Left renal pelvis (tissue), 4 donors: ENCODE results near the gene FANCC. TPM values are rescaled to one million over a fixed set of nuclear protein-coding genes. Genes with fewer than 3 reads are reported as not detected.
A peak's percentile ranks its signal among the peaks of the same experiment; 100 is the strongest.

ENCODE experiments used
- DNase-seq, 4 donors: peaks; one replicate each; pipeline ENCODE4 v3.0.0-alpha.2; 2013; ENCODE audit warnings: low read depth in 4 of 4, low spot score in 3 of 4
- polyA plus RNA-seq, 4 donors: library from polyadenylated mRNA; unstranded; fragments of 120-200 nt; gene quantifications; one replicate each; pipeline ENCODE4 v1.2.1, GENCODE V29; 2013; ENCODE audit not compliant: insufficient read length in 4 of 4

FANCC gene
- polyA plus RNA-seq, 4 donors, result 13.4 to 25.0 (median 22.4) TPM

DNA sequence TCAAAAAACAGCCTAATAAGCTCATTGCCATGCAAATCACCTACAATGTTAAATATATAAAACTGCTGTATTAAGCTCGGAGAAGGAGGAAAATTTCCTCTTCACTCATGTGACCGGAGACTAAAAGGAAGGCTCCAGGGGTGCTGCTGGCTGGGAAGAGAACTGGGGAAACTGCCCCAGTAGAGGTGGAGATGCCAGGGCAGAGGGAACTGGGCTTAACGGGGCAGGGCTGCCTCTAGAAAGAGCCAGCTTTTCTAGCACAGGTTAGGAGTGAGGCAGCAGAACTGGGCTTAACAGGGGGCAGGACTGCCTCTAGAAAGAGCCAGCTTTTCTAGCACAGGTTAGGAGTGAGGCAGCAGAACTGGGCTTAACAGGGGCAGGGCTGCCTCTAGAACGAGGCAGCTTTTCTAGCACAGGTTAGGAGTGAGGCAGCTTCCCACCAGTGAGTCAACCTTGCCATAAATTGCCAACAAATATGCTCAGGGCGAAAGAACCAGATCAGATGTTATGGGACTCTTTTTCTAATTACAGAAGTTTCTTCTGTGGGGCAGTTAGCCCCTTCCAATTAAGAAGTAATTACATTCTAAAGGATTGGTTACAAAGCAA is 115.3 kb downstream of the FANCC start:
- DNase-seq, result no peak

DNA sequence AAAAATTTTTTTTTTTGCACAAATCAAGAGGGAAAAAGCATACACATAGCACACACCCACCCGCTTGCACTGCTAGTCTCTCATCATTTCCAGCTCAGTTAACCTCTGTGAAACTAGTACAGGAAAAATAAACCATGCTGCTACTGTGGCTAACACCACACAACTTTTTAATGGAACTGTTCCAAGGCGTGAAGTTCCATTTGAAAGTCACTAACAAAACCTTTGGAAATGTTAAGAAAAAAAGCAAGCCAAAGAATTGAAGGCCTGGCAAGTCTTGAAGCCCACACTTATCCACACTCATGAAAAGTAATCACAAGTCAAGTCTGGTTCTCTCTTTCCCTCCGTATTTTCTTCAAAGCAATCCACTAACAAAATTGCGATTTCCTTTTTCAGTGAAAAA is 116.3 kb downstream of the FANCC start:
- no peak for DNase-seq

DNA sequence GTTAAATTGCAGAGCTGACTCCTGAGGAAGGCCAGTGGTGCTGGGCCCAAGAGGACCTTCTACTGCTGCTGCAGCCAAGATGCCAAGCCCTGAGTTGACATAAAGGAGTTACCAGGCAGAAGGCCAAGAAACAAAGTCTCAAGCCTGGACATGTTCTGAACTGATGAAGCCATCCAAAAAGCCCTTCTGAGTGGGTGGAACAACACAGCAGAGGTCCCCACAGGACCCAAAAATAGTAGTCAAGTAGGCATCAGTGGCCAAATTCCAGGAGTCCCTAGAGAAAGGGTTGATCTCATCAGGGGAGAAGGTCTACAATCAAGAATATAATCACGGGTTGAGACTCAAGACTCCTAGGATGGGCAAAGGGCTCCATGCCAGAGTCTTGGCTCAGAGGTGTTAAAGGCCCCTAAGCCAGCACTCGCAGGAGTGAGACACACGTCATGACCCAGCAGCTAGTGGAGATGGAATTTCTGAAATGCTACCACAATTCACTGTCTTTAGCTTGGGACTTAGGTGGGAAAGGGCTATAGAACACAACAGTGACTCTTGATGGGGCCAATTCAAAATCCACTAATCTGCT is 119.7 kb downstream of the FANCC start:
- no peak for DNase-seq

DNA sequence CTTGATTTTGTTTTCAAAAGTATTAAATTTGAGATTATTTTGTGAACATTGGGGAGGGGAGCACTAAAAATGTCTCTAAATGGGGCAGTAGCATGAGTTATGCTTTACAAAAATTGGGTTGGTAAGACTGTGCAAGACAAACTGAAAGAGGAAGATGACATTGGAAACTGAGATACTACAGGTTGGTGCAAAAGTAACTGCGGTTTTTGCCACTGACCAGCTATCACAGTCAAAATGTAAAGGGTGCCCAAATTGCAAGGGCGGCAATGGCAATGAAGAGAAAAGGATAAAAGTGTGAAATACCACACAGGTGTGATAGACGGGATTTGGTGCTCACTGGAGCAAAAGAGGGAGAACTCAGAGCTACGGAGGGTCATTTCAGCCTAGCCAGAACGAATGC is 124.0 kb downstream of the FANCC start:
- no peak for DNase-seq

DNA sequence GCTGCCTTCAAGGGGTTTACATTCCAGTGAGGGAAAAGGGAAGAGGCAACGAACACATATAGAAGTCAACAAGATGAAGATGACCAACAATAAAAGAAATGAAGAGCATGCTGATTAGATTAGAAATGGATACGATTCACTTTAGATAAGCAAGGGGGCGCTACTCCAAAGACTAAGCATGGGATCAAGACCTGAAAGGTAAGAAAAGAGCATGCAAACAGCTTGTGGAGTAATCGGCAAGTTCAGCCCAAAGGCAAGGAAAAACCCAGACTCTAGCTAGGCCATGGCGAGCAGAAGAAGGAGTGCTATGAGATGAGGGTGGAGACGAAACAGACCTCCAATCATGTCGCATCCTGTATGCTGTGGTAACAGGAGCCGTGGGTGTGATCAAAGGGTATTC is 124.4 kb downstream of the FANCC start:
- no peak for DNase-seq

DNA sequence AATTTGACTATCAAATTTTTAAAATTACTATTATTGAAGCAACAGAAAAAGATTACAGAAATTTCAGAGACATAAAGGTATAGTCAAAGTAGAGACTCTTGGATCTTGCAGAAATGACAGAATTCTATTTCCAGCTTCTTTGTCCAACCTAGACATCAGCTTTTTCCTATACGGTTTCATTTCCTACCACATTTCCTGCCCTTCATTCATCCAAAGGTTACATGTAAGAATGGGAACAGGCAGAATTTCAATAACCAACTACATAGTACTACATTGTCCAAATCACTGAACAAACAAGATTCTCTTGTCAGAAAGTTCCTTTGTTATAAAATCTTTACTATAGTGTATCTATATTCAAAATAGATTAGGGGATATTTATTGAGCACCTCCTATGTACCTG is 124.9 kb downstream of the FANCC start:
- no peak for DNase-seq

DNA sequence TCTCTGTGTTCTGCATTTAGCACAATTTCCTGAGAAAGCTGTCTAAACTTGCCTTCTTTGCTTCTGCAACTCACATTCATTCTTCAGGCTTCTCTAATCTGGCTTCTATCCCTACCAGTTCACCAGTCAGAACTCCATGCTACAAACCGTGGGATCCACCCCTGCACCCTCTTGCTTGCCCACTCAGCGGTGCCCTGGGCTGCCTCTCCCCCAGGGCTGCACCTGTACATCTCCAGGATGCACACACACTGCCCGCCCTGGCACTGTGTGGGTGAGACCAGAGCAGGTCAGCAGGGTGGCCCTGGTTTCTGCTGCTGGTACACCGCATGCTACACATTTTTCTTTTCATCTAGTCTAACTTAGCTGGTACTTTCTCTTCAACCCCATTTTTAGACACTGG is 127.1 kb downstream of the FANCC start:
- DNase-seq, result no peak

DNA sequence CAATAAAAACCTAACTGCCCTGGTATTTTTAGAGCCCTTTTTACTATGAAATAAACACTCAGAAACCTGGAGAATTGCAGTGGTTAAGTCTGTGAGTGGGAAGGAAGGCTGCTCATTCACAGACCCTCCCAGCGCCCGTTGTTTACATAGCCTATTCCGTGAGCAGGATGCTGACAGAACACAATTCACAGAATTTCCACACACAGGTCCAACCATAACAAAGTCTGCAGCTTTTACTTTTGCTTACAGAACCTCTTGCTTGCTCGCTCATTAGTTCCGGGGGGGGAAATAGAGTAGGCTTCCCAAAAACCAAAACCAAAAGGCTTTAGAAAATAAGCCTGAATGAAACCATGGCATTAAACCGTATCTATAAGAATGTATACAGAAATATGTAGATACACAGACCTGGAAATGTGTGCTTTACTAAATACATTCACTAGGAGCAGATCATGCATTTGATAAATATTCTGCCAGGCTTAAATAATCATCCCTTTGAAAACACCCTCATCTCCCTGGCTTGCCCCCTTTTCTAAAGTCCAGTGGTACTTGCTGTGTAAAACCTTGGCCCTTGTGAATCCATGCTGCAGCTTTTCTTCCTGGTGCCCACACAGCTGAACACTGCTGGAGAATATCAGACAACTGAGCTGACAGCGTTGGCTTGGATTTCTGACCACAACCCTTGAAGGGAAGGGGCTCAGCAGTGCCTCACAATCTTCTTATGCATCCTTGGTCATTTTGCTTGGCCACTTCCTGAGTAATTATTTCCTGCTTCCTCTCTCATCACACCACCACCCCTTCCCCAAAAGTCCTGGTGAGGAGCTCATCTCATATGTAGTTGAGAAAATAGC is 128.0 kb downstream of the FANCC start:
- peak; percentile 43 to 69 (median 56) for DNase-seq

DNA sequence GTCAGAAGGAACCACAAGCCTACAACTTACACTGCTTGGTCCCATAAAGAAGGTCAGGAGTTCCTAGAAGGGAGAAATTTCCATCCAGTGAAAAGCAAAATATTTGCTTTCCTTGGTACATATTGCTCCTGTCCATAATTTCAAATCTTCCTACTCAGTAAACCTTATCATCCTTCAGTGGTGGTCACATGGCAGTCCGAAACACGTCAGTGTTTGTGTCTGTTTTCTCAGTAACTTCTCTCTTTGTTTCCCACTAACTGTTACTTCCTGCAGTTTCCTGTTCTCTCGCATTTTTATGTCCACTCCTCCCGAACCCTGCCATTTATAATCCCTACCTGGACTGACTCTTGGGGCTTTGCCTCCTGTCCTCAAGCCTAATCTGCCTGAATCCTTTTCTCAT is 129.1 kb downstream of the FANCC start:
- no peak for DNase-seq

DNA sequence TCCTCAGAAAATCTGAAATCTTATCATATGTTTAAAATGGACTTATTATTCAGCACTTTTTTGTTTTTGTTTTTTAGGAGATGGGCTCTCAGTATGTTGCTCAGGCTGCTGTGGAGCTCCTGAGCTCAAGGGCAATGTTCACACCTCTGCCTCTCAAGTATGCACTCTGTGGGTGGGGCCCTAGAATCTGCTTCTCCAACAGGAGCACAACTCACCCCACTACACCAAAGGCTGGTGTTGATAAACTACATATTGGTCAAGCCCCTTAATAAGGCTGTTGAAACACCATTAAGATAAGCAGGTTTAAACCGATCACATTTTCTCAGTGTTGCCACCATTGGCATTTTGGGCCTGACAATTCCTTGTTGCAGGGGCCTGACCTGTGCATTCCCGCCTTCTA is 131.6 kb downstream of the FANCC start:
- DNase-seq, result no peak

DNA sequence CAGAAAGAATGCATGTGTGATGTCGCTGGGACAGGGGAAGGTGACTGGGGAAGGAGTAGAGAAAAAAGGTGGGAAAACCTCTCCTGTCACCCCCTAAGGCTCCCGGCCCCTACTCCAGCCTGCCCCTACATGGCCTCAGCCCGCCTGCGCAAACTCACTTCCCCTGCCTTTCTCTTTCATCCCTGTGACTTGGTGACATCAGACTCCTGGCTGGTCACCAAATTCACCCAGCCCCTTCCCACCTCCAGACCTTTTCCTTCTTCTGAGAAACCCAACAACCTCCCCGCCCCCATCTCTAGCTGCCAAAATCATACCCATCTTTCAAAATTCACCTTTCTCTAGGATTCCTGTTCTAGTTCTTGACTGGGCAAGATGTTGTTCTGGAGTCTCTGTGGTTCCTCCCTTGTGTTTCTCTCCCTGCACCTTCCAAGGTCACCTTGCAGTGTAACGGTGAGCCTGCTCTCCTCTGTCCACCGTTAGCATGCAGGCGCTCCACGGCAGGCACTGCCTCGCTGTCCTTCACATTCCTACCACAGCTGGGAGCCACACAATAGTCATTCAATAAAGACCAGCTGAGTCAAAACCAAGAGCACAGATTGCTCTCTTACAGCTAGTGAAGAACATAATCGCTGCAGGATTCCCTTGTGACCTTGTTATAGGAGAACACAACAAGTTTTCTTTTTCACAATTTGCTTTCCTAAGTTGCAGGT is 134.5 kb downstream of the FANCC start:
- DNase-seq, result no peak

DNA sequence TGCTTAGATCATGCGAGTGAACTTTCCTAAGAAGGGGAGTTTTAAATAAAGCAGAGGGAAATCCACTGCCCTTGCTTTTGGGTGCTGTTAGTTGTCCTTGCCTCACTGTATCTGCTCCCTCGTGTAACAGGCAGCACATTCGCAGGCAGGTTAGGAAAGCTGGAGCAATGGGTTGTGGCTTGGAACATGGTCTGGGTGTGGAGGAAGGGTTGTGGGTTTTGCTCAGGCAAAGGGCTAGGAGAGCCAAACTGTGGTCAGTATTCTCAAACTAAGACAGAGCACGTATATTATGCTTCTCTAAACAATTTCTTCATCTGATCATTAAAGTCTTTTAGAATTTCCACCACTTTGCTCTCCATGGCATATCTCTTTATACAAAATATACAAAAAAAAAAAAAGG is 135.7 kb downstream of the FANCC start:
- DNase-seq, result no peak

DNA sequence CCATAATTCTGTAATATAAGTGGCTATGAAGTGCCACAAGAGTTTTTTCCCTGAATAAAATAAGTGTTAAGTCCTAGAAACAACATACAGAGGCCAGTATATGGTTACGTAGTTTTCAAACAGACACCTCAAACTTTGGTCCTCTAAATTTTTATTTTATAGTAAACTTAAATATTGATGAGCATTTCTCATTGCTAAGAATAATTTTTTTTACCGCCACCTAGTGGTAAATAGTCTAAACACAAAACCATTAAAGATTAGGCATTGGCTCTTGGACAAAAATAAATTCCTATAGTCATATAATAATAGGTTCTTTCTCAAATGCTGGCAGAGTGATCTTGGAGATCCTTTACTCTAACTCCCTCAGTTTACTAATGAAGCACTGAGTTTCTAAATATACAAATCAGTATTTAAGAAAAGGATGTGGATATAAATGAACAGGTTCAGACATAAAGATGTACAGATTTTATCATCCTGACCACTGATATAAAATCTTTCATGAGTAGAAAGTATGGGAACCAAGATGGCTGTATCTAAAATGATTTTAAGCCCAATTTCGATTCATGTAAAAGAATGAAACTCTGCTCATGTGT is 136.2 kb downstream of the FANCC start:
- no peak for DNase-seq

DNA sequence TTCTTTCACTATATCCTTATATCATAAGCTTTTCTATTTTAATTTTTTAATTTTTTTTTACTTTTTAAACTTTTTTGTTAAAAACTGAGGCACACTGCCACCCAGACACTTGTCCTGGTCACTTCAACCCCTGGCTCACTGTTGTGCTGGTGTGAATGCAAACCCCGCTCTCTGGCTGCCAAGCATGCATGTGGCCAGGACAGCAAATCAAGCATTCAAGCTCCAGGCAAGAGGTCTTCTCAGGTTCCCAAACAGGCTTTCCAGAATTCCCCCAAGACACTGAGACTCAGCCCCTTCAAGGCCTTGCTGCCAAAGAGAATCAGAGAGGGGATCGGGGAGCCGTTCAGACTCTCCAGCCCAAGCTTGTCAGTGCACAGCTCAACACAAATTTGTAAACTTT is 139.9 kb downstream of the FANCC start:
- DNase-seq, result no peak

DNA sequence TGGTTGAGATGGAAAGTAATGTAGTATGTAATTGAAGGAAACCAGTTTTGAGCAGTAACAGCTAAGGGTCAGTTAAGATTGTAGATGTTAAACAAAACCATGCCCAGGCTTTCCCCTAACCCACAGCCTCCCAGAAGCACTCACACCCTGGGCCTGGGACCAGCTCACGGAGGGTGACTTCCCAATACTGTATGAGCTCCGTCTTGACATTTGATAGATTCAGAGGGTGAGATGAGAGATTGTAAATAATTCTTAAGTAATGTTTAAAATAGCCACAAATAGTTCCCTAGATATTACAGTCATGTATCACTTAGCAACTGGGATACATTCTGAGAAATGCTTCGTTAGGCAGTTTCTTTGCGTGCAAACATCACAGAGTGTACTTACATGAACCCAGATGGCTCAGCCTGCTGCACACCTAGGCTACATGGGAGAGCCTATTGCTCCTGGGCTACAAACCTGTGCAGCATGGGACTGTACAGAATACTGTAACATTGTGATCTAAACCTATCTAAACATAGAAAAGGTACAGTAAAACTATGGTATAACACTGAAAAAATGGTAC is 140.7 kb downstream of the FANCC start:
- no peak for DNase-seq

DNA sequence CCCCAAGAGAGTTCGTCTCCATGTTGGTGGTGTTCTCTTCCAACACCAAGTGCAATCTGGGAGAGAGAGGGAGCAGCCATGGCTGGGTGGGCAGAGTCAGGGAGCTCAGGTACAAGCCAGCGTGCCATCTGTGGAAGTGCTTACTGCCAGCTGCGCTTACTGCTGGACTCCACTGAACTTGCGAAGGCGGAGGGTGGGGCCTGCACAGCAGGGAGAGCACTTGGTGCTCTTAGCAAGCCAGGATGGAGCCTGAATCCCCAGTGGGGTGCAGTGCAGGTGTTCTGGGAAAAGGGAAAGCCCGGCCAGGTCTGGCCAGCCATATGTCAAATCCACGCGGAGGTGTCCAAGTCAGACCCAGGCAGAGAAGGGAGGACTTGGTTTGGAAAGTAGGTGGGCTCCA is 142.0 kb downstream of the FANCC start:
- no peak for DNase-seq

DNA sequence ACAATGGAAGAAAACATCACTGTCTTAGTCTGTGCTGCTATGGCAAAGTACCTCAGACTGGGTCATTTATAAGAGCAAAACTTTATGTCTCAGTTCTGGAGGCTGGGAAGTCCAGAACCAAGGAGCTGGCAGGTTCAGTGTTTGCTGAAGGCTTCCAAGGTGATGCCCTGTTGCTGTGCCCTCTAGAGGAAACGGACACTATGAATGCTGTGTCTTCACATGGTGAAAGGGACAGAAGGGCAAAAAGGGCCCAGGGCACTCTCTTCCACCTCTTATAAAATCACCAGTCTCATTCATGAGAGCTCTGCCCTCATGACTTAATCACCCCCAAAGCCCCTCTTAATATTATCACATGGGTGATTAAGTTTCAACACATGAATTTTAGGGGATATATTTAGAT is 143.5 kb downstream of the FANCC start:
- DNase-seq, result no peak

DNA sequence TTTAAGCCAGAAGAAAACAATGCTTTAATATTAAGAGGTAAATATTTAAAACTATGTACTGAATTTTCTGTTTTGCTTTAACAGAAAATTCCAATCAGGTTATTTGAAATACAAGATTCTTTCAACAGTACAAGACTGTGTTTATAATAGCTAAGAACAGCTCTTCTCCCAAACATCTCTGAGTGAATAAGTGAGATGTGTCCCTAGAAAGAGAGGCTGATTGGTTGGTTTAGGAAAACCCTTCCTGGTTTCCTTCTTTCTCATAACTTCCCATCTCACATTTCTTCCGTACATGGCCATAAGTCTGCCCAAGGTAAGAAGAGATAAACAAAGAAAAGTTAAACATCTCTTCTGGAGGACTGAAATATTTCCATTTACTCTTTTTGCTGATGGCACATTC is 145.9 kb downstream of the FANCC start:
- DNase-seq, result no peak

DNA sequence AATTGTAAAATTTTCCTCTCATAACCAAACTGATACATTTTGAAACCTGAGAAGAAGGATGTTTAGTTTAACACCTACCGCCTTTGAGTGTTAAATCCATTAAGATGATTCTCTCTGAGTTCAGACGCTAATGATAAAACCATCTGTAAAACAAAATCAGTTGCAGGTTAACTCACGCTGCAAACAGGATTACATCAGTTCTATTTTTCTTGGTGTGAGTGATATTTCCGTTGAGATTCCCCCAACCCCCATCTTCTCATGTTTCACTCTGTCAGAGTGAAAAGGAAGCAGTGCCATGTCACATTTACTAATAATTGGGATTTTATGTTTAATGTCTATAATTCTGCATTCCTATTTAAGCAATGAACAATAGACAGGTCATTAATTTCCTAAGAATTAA is 146.5 kb downstream of the FANCC start:
- DNase-seq, result no peak

DNA sequence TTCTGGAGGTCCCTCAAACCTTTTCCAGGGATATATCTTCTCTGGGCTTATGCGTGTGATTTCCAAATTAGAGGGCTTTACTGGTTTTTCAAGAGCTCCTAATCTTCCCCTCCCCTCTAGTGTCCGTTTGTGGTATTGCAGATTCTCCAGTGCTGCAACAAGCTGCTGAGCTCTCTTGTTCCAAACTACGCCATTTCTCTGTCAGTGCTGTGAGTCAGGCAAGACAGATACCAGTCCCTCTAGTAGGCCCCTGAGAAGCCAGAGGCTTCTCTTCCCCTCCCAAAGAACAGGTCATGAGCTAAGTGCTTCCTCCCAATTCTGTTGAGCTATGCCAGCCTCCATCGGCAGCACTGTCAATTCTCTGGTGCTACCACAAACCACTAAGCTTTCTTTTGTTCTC is 149.5 kb downstream of the FANCC start:
- DNase-seq, result no peak

DNA sequence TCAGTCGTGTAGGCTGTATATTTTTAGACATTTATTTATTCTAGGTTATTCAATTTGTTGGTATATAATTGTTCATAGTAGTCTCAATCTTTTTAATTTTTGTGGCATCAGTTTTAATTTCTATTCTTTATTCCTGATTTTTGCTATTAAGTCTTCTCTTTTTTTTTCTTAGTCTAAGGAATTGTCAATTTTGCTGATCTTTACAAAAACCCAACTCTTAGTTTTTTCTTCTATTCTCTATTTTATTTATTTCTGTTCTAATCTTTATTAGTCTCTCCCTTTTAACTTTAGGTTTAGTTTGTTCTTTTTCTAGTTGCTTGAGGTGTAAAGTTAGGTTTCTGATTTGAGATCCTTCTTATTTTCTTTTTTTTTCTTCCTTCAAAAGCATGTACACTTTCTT is 152.5 kb downstream of the FANCC start:
- DNase-seq, result no peak
